Effector CD4-positive, alpha-beta T cell (primary cell): ENCODE results near the gene UNC79.

Source experiments
- DNase-seq: peaks from one replicate; pipeline ENCODE4 v3.0.0-alpha.2; 2020

UNC79 gene

GRCh38 chr14:93733231-93733630 lies 302.5 kb downstream of the UNC79 start:
- no peak for DNase-seq

GRCh38 chr14:93733631-93734030 lies 302.9 kb downstream of the UNC79 start:
- DNase-seq, result no peak

GRCh38 chr14:93734086-93734822 lies 303.5 kb downstream of the UNC79 start:
- no peak for DNase-seq

GRCh38 chr14:93735206-93735605 lies 304.5 kb downstream of the UNC79 start:
- DNase-seq, result no peak

- no peak for DNase-seq
Measured at GRCh38 chr14:93736378-93737014, 305.8 kb downstream of the UNC79 start.

GRCh38 chr14:93737634-93738033 lies 306.9 kb downstream of the UNC79 start:
- no peak for DNase-seq

GRCh38 chr14:93741556-93742230 lies 311.0 kb downstream of the UNC79 start:
- DNase-seq, result no peak

- no peak for DNase-seq
Measured at GRCh38 chr14:93742761-93743160, 312.0 kb downstream of the UNC79 start.

- DNase-seq, result no peak
Measured at GRCh38 chr14:93743270-93744060, 312.7 kb downstream of the UNC79 start.

- DNase-seq, result no peak
Measured at GRCh38 chr14:93744176-93744575, 313.4 kb downstream of the UNC79 start.

- no peak for DNase-seq
Measured at GRCh38 chr14:93744876-93745275, 314.1 kb downstream of the UNC79 start.

- no peak for DNase-seq
Measured at GRCh38 chr14:93745603-93746273, 315.0 kb downstream of the UNC79 start.

- DNase-seq, result no peak
Measured at GRCh38 chr14:93747102-93747501, 316.4 kb downstream of the UNC79 start.

GRCh38 chr14:93747560-93747959 lies 316.8 kb downstream of the UNC79 start:
- no peak for DNase-seq

- DNase-seq, result no peak
Measured at GRCh38 chr14:93748208-93749075, 317.7 kb downstream of the UNC79 start.

GRCh38 chr14:93749076-93749420 lies 318.3 kb downstream of the UNC79 start:
- no peak for DNase-seq

GRCh38 chr14:93751946-93752655 lies 321.4 kb downstream of the UNC79 start:
- DNase-seq, result no peak

- DNase-seq, result no peak
Measured at GRCh38 chr14:93752980-93753561, 322.3 kb downstream of the UNC79 start.

GRCh38 chr14:93753647-93754046 lies 322.9 kb downstream of the UNC79 start:
- DNase-seq, result no peak

- no peak for DNase-seq
Measured at GRCh38 chr14:93757206-93757605, 326.5 kb downstream of the UNC79 start.
